22Rv1 (cell line): ENCODE measurements around the gene UGT1A9.

Experiments
- ZFX ChIP-seq: fragments of 450-650 bp; IDR thresholded peaks from 2 replicates; pipeline ENCODE4 v1.6.1; 2017; ENCODE audit warnings: antibody characterized with exemption, borderline replicate concordance
- TF ChIP-seq, protein P1 (sequence below): fragments of 450-650 bp; IDR thresholded peaks from 2 replicates; pipeline ENCODE4 v1.5.1; 2017; ENCODE audit warnings: mild to moderate bottlenecking

DNA sequence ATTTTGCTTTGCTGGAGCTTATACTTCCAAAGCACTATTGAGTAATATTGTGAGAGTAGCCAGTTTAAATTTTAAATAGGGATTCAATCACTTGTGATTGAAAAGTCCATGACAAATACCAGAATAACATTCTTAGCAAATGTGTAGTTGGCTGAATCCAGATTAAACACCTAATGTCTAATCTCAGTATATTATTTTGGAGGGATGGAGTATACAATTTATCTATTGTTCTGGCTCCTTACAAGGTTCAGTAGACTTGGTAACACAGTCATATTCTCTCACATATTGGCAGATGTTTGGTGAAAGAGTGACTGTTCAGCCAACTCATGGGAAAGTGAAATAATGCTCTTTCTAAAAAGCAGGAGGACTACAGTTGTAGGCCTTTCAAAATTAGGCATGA is 2.2 kb downstream of the UGT1A9 start:
- TF ChIP-seq, protein P1, sequence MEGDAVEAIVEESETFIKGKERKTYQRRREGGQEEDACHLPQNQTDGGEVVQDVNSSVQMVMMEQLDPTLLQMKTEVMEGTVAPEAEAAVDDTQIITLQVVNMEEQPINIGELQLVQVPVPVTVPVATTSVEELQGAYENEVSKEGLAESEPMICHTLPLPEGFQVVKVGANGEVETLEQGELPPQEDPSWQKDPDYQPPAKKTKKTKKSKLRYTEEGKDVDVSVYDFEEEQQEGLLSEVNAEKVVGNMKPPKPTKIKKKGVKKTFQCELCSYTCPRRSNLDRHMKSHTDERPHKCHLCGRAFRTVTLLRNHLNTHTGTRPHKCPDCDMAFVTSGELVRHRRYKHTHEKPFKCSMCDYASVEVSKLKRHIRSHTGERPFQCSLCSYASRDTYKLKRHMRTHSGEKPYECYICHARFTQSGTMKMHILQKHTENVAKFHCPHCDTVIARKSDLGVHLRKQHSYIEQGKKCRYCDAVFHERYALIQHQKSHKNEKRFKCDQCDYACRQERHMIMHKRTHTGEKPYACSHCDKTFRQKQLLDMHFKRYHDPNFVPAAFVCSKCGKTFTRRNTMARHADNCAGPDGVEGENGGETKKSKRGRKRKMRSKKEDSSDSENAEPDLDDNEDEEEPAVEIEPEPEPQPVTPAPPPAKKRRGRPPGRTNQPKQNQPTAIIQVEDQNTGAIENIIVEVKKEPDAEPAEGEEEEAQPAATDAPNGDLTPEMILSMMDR: no peak
- no peak for TF ChIP-seq ZFX
